K562 (cell line): Measurements from ENCODE around the gene FGF2. TPM values are rescaled to one million over a fixed set of nuclear protein-coding genes. Genes with fewer than 3 reads are reported as not detected.

Experiments used
- ATAC-seq: fragments of 200-7000 bp; cut with Tn5 transposase; 3 replicates; pipeline ENCODE4 v1.9.1; 2020; ENCODE audit warnings: moderate library complexity
- BruUV-seq: library from RNA; stranded (reverse); fragments of 400-500 nt; replicated peaks from 2 replicates; lab custom pipeline; 2021; lab: Mats Ljungman, UMichigan
- CTCF ChIA-PET: fragments of 300-600 bp; formaldehyde crosslinking; extraction: SDS; loops from one replicate; lab custom pipeline; 2021; ENCODE audit warnings: low intra/inter-chr PET ratio; lab: Yijun Ruan, JAX
- POLR2A ChIA-PET: fragments of 300-600, 350-650 bp; sonication (Branson Sonifier 250); formaldehyde crosslinking; extraction: SDS; loops from one replicate; lab custom pipeline; 2021; ENCODE audit warnings: antibody characterized with exemption, inconsistent platforms; lab: Yijun Ruan, JAX
- DNase-seq, 4 experiments: peaks; one replicate each; pipeline versions ENCODE4 v3.0.0 to v3.0.0-alpha.2; 2011 to 2018; ENCODE audit warnings: low spot score in 3 of 4, mixed read lengths in 3 of 4; ENCODE audit errors: extremely low read depth in 1 of 4
- FAIRE-seq: peaks from 2 replicates; lab custom pipeline; 2011; peaks lifted over from hg19 to GRCh38; lab: Jason Lieb, UNC
- H2AFZ ChIP-seq: 2 replicates; pipeline ENCODE4 v1.6.0; 2011; ENCODE audit warnings: low read depth, low read length, control low read depth, inconsistent platforms
- H3K27ac ChIP-seq: fragments of 200-600 bp; 3 replicates; pipeline ENCODE4 v1.8.0; 2011; ENCODE audit warnings: low read depth, mild to moderate bottlenecking, control low read depth, inconsistent platforms, low read length, moderate library complexity, mixed read lengths; ENCODE audit errors: extremely low read depth
- H3K27me3 ChIP-seq, 2 experiments: fragments of 300-600 bp in 1 of 2; 2 replicates in 1 of 2; 3 replicates in 1 of 2; pipeline versions ENCODE4 v1.6.0 to v1.8.0; 2011; ENCODE audit warnings: inconsistent platforms in 2 of 2, low read length in 2 of 2, mild to moderate bottlenecking in 1 of 2, mixed read lengths in 1 of 2, moderate library complexity in 1 of 2; ENCODE audit not compliant: control insufficient read depth in 2 of 2, insufficient read depth in 2 of 2
- H3K36me3 ChIP-seq: fragments of 300-600 bp; 3 replicates; pipeline ENCODE4 v1.8.0; 2011; ENCODE audit warnings: mild to moderate bottlenecking, low read length, inconsistent platforms; ENCODE audit not compliant: control insufficient read depth, insufficient read depth
- H3K4me1 ChIP-seq, 2 experiments: fragments of 200-600 bp in 1 of 2; replicated peaks in 1 of 2; 2 replicates in 1 of 2; 3 replicates in 1 of 2; pipeline versions ENCODE4 v1.5.1 to v1.8.0; 2011; ENCODE audit warnings: inconsistent platforms in 2 of 2, low read length in 2 of 2, mild to moderate bottlenecking in 1 of 2, mixed read lengths in 1 of 2, moderate library complexity in 1 of 2; ENCODE audit not compliant: control insufficient read depth in 2 of 2, insufficient read depth in 2 of 2
- H3K4me2 ChIP-seq: 2 replicates; pipeline ENCODE4 v1.6.1; 2011; ENCODE audit warnings: low read length, control low read depth, inconsistent platforms, mixed read lengths; ENCODE audit not compliant: insufficient read depth
- H3K4me3 ChIP-seq: fragments of 200-600 bp; sonication (generic), shearing (Covaris generic); 2 replicates; pipeline ENCODE4 v1.5.1; 2016; ENCODE audit warnings: control low read depth, inconsistent platforms
- H3K79me2 ChIP-seq: fragments of 200-600 bp; 3 replicates; pipeline ENCODE4 v1.8.0; 2011; ENCODE audit warnings: low read length, inconsistent platforms; ENCODE audit not compliant: control insufficient read depth, insufficient read depth
- H3K9ac ChIP-seq, 2 experiments: 2 replicates each; pipeline versions ENCODE4 v1.6.0 to v1.6.1; 2011; ENCODE audit warnings: low read depth in 2 of 2, low read length in 2 of 2, control low read depth in 1 of 2, inconsistent platforms in 1 of 2, mild to moderate bottlenecking in 1 of 2, mixed read lengths in 1 of 2; ENCODE audit not compliant: insufficient read depth in 1 of 2
- H3K9me1 ChIP-seq: one replicate; pipeline ENCODE4 v1.6.0; 2011; ENCODE audit warnings: inconsistent platforms, mild to moderate bottlenecking, low read length, moderate library complexity; ENCODE audit not compliant: control insufficient read depth, insufficient read depth
- H3K9me3 ChIP-seq: replicated peaks from 2 replicates; pipeline ENCODE4 v1.5.1; 2011; ENCODE audit warnings: low read depth, low read length, inconsistent platforms; ENCODE audit not compliant: control insufficient read depth, insufficient read depth
- H4K20me1 ChIP-seq: replicated peaks from 2 replicates; pipeline ENCODE4 v1.6.1; 2011; ENCODE audit warnings: low read length, inconsistent platforms, mixed read lengths; ENCODE audit not compliant: control insufficient read depth, insufficient read depth
- CTCF ChIP-seq, 3 experiments: IDR thresholded peaks in 2 of 3; conservative IDR thresholded peaks in 1 of 3; 2 replicates each; pipeline ENCODE4 v1.5.1; 2011 to 2012; ENCODE audit warnings: low read length in 3 of 3, mild to moderate bottlenecking in 3 of 3, control low read depth in 2 of 3, improper control_type of control experiment in 1 of 3, inconsistent platforms in 1 of 3, low read depth in 1 of 3, mixed read lengths in 1 of 3, moderate library complexity in 1 of 3; ENCODE audit not compliant: insufficient read depth in 2 of 3
- DACH1 ChIP-seq: fragments of 450-650 bp; IDR thresholded peaks from 2 replicates; pipeline ENCODE4 v1.6.1; 2018; ENCODE audit not compliant: partially characterized antibody
- ESRRA ChIP-seq: fragments of 450-650 bp; IDR thresholded peaks from 2 replicates; pipeline ENCODE4 v1.6.1; 2014; ENCODE audit warnings: low read depth, mild to moderate bottlenecking, moderate library complexity, borderline replicate concordance
- MAZ ChIP-seq, 2 experiments: fragments of 450-650 bp in 1 of 2; sonication (generic) in 1 of 2; formaldehyde crosslinking; IDR thresholded peaks in 1 of 2; conservative IDR thresholded peaks in 1 of 2; 2 replicates each; pipeline versions ENCODE4 v1.4.0 to v1.5.0; 2020; ENCODE audit warnings: mild to moderate bottlenecking in 1 of 2, missing genetic modification reagents in 1 of 2
- SAP30 ChIP-seq: fragments of 200-600 bp; sonication (generic); IDR thresholded peaks from 2 replicates; pipeline ENCODE4 v1.6.1; 2012; ENCODE audit warnings: borderline replicate concordance, low read depth, mild to moderate bottlenecking, moderate library complexity, low read length, control low read depth, inconsistent platforms; ENCODE audit not compliant: insufficient read depth, poor library complexity, severe bottlenecking
- WGBS: fragments of 100-300 bp; shearing (Covaris generic); methylation state at CpG from one replicate; pipeline ENCODE4 v1.1.6; 2016; ENCODE audit warnings: low coverage, mixed read lengths; ENCODE audit not compliant: insufficient coverage; ENCODE audit errors: missing lambda C conversion rate; 5-methylcytosine and 5-hydroxymethylcytosine counted together
- in situ Hi-C: fragments of 300-500 bp; cut with MboI; formaldehyde crosslinking; loops from 4 replicates; pipeline ENCODE4 v1.15.0; 2018; ENCODE audit warnings: inconsistent platforms, mixed read lengths
- intact Hi-C: fragments of 100-400 bp; cut with micrococcal nuclease; formaldehyde crosslinking; loops from 2 replicates; pipeline ENCODE4 v1.14.2; 2022
- polyA plus RNA-seq, 8 experiments: library from polyadenylated mRNA; depleted of rRNA in 4 of 8; stranded (reverse) in 5 of 8; unstranded in 3 of 8; fragments of >200 nt; fragmentation: Nextera tagmentation in 2 of 8; fragmentation: Illumina TruSeq in 1 of 8; extraction: Ambion mirVana in 2 of 8; extraction: Trizol in 1 of 8; gene quantifications; 2 replicates each; pipeline versions ENCODE4 v1.2.1 to v1.2.3, GENCODE V29; 2011 to 2014; ENCODE audit warnings: inconsistent platforms in 1 of 8, missing spikeins in 1 of 8
- total RNA-seq, 7 experiments: library from RNA; depleted of rRNA in 6 of 7; stranded (reverse); fragments of >200 nt in 6 of 7; fragmentation: Illumina TruSeq in 2 of 7; extraction: Trizol in 2 of 7; gene quantifications; 2 replicates each; pipeline versions ENCODE4 v1.2.1 to v1.2.3, GENCODE V29; 2011 to 2021; ENCODE audit warnings: low replicate concordance in 1 of 7
- TF ChIP-seq, protein P1 (sequence below): fragments of 450-650 bp; IDR thresholded peaks from 2 replicates; pipeline ENCODE4 v1.6.1; 2017; ENCODE audit warnings: antibody characterized with exemption, mild to moderate bottlenecking

The FGF2 gene
- total and polyA plus RNA-seq, 9 of the 15 experiments (the other 6 are each of a cell fraction or from before 2014, with no cell fraction given), result 2.5 to 19.4 (median 9.2) TPM

GRCh38 chr4:122914292-122914904 is 87.8 kb downstream of the FGF2 start:
- Histone ChIP-seq H2AFZ (peak overlapping the region; percentile 20; the same call in 1 of the 2 replicates), H3K27me3 (no peaks in the 10 kb centered on the region), H3K79me2 (no peaks in the 10 kb centered on the region), H3K9me3 (no peaks in the 10 kb centered on the region), H3K4me3 (no peak overlapping the region), H3K27ac (no peak overlapping the region; the same call in 2 of the 3 replicates), H3K9ac (no peak overlapping the region), H3K9me1 (no peaks in the 10 kb centered on the region), H3K4me2 (no peak overlapping the region), H3K4me1 (no peaks in the 10 kb centered on the region), H4K20me1 (no peaks in the 10 kb centered on the region), H3K36me3 (peaks cover 28% of the 10 kb centered on the region; the same call in 2 of the 3 replicates)
- intact Hi-C loops (loop anchor here (1.0 kb wide), 1 partner anchor 156 kb away; no protein-coding TSS in a partner anchor), in situ Hi-C loops (loop anchor here (25.0 kb wide), 1 partner anchor 1052 kb away; the partner anchor contains the start of gene BBS7)
- ATAC-seq (peak; percentile 88), DNase-seq (peak in 1 of 4 experiments; percentile 35), FAIRE-seq (peak; percentile 65)
- BruUV-seq, result no TSS peak
- ChIA-PET CTCF (interaction anchor here (0.7 to 2.1 kb wide), 3 partner anchors 104 to 312 kb away, joined by 3 to 8 read pairs (median 3); no protein-coding TSS in a partner anchor), POLR2A (interaction anchor here (0.6 to 1.0 kb wide), 2 partner anchors 10 to 112 kb away, joined by 3 to 4 read pairs; no protein-coding TSS in a partner anchor)
- 22% methylated on average over 4 of the region's 4 CpGs for WGBS
- TF ChIP-seq SAP30, result no peak
- peak in 1 of 2 experiments; percentile 27; a peak in 1 of 4 replicates for TF ChIP-seq MAZ (CRISPR knock-in tag; conservative IDR thresholded peaks at IDR 0.05 in 1 of 2, IDR thresholded peaks at IDR 0.05 in 1 of 2)
- peak; percentile 37 for TF ChIP-seq DACH1
- TF ChIP-seq, protein P1, sequence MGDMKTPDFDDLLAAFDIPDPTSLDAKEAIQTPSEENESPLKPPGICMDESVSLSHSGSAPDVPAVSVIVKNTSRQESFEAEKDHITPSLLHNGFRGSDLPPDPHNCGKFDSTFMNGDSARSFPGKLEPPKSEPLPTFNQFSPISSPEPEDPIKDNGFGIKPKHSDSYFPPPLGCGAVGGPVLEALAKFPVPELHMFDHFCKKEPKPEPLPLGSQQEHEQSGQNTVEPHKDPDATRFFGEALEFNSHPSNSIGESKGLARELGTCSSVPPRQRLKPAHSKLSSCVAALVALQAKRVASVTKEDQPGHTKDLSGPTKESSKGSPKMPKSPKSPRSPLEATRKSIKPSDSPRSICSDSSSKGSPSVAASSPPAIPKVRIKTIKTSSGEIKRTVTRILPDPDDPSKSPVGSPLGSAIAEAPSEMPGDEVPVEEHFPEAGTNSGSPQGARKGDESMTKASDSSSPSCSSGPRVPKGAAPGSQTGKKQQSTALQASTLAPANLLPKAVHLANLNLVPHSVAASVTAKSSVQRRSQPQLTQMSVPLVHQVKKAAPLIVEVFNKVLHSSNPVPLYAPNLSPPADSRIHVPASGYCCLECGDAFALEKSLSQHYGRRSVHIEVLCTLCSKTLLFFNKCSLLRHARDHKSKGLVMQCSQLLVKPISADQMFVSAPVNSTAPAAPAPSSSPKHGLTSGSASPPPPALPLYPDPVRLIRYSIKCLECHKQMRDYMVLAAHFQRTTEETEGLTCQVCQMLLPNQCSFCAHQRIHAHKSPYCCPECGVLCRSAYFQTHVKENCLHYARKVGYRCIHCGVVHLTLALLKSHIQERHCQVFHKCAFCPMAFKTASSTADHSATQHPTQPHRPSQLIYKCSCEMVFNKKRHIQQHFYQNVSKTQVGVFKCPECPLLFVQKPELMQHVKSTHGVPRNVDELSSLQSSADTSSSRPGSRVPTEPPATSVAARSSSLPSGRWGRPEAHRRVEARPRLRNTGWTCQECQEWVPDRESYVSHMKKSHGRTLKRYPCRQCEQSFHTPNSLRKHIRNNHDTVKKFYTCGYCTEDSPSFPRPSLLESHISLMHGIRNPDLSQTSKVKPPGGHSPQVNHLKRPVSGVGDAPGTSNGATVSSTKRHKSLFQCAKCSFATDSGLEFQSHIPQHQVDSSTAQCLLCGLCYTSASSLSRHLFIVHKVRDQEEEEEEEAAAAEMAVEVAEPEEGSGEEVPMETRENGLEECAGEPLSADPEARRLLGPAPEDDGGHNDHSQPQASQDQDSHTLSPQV, result peak; percentile 36; the same call in 1 of the 2 replicates
- TF ChIP-seq ESRRA, result no peak
- TF ChIP-seq CTCF (IDR thresholded peaks at IDR 0.05 in 2 of 3, conservative IDR thresholded peaks at IDR 0.05 in 1 of 3; ENCODE audit: insufficient read depth in 2 of 3, low read depth in 1 of 3, low read length in 3 of 3), result peak; percentile 32 to 65 (median 33); a peak in 3 of 6 replicates
